NT2/D1 (cell line): ENCODE measurements around the gene UGT1A10.

Experiments used
- SUZ12 ChIP-seq: IDR thresholded peaks from 2 replicates; pipeline ENCODE4 v1.6.1; 2011; ENCODE audit not compliant: insufficient read length, insufficient read depth; ENCODE audit errors: extremely low read depth
- YY1 ChIP-seq: IDR thresholded peaks from 2 replicates; pipeline ENCODE4 v1.6.1; 2011; ENCODE audit not compliant: insufficient read length, insufficient read depth

- TF ChIP-seq SUZ12 (no peak), YY1 (no peak)
Observed at GRCh38 chr2:233745073-233745755, 109.0 kb downstream of the UGT1A10 start.
